Measurements from ENCODE around the gene STH.
A peak's percentile ranks its signal among the peaks of the same experiment; 100 is the strongest.
"Not testable (repeated sequence)": the region's sequence is repeated elsewhere in the genome, so short reads cannot be mapped to it uniquely, and the experiment has no call there.

STH gene

GRCh38 chr17:46009681-46010596 is 10.9 kb downstream of the STH start:
- no peak for DNase-seq

GRCh38 chr17:46010597-46011186 is 11.6 kb downstream of the STH start:
- DNase-seq = no peak

- DNase-seq = no peak
Measured at GRCh38 chr17:46011711-46012505, 12.9 kb downstream of the STH start.

- DNase-seq = no peak
Measured at GRCh38 chr17:46012506-46013079, 13.5 kb downstream of the STH start.

GRCh38 chr17:46013127-46013501 is 14.1 kb downstream of the STH start:
- no peak for DNase-seq

- DNase-seq = no peak
Measured at GRCh38 chr17:46013502-46014165, 14.6 kb downstream of the STH start.

GRCh38 chr17:46019408-46019925 is 20.4 kb downstream of the STH start:
- not testable (repeated sequence) for DNase-seq

GRCh38 chr17:46020023-46020761 is 21.1 kb downstream of the STH start:
- DNase-seq = peak; percentile 68

- DNase-seq = no peak
Measured at GRCh38 chr17:46020998-46021397, 21.9 kb downstream of the STH start.

GRCh38 chr17:46023366-46023765 is 24.3 kb downstream of the STH start:
- DNase-seq = not testable (repeated sequence)

- no peak for DNase-seq
Measured at GRCh38 chr17:46023783-46024388, 24.8 kb downstream of the STH start.

- DNase-seq = no peak
Measured at GRCh38 chr17:46024590-46024989, 25.5 kb downstream of the STH start.

GRCh38 chr17:46025060-46025459 is 26.0 kb downstream of the STH start:
- DNase-seq = no peak

GRCh38 chr17:46025510-46026165 is 26.6 kb downstream of the STH start:
- DNase-seq = no peak

GRCh38 chr17:46026166-46027047 is 27.4 kb downstream of the STH start:
- no peak for DNase-seq

GRCh38 chr17:46027048-46027975 is 28.3 kb downstream of the STH start:
- DNase-seq = no peak

- DNase-seq = no peak
Measured at GRCh38 chr17:46027976-46028325, 28.9 kb downstream of the STH start.

- no peak for DNase-seq
Measured at GRCh38 chr17:46028374-46028773, 29.3 kb downstream of the STH start.

All from CD4-positive, alpha-beta T cell treated with Interleukin-6 for 4 hours (primary cell).